Mesenchymal stem cell (in vitro differentiated cells and primary cell): ENCODE measurements around the gene MBNL3.
"Not testable (repeated sequence)": the region's sequence is repeated elsewhere in the genome, so short reads cannot be mapped to it uniquely, and the experiment has no call there.

Source experiments
- DNase-seq: peaks from one replicate; pipeline ENCODE4 v3.0.0-alpha.2; 2013
- H2AFZ ChIP-seq: one replicate; pipeline ENCODE4 v1.6.1; 2013; ENCODE audit warnings: low read depth, mild to moderate bottlenecking, control low read depth, inconsistent platforms, low read length, moderate library complexity
- H2AK5ac ChIP-seq: 2 replicates; pipeline ENCODE4 v1.6.1; 2013; ENCODE audit warnings: low read length, moderate library complexity, mild to moderate bottlenecking, inconsistent platforms; ENCODE audit not compliant: severe bottlenecking
- H2BK120ac ChIP-seq: one replicate; pipeline ENCODE4 v1.6.1; 2013; ENCODE audit warnings: low read depth, mild to moderate bottlenecking, inconsistent platforms, low read length, moderate library complexity
- H2BK12ac ChIP-seq, 2 experiments: one replicate each; pipeline ENCODE4 v1.6.1; 2013; ENCODE audit warnings: inconsistent platforms in 2 of 2, low read length in 2 of 2, mild to moderate bottlenecking in 2 of 2, moderate library complexity in 2 of 2, control low read depth in 1 of 2
- H2BK15ac ChIP-seq: one replicate; pipeline ENCODE4 v1.6.1; 2013; ENCODE audit warnings: mild to moderate bottlenecking, low read depth, inconsistent platforms; ENCODE audit not compliant: poor library complexity, severe bottlenecking
- H2BK5ac ChIP-seq: 2 replicates; pipeline ENCODE4 v1.6.1; 2013; ENCODE audit warnings: low read depth, mild to moderate bottlenecking, low read length, control low read depth, inconsistent platforms; ENCODE audit not compliant: poor library complexity, severe bottlenecking
- H3K14ac ChIP-seq, 2 experiments: one replicate each; pipeline ENCODE4 v1.6.1; 2013; ENCODE audit warnings: inconsistent platforms in 2 of 2, low read length in 2 of 2, control low read depth in 1 of 2, mild to moderate bottlenecking in 1 of 2, moderate library complexity in 1 of 2
- H3K18ac ChIP-seq, 2 experiments: one replicate each; pipeline ENCODE4 v1.6.1; 2013; ENCODE audit warnings: inconsistent platforms in 2 of 2, low read length in 2 of 2, control low read depth in 1 of 2, low read depth in 1 of 2, mild to moderate bottlenecking in 1 of 2
- H3K23ac ChIP-seq, 2 experiments: one replicate each; pipeline ENCODE4 v1.6.1; 2013; ENCODE audit warnings: inconsistent platforms in 2 of 2, low read length in 2 of 2, mild to moderate bottlenecking in 2 of 2, moderate library complexity in 2 of 2, control low read depth in 1 of 2
- H3K27ac ChIP-seq: 2 replicates; pipeline ENCODE4 v1.5.1; 2013; ENCODE audit warnings: mild to moderate bottlenecking, moderate library complexity, low read length, control low read depth, inconsistent platforms; ENCODE audit not compliant: poor library complexity, severe bottlenecking
- H3K27me3 ChIP-seq, 2 experiments: 2 replicates each; pipeline versions ENCODE4 v1.6.1 to v1.7.0; 2013; ENCODE audit warnings: low read length in 2 of 2, mild to moderate bottlenecking in 2 of 2, moderate library complexity in 2 of 2, control low read depth in 1 of 2, inconsistent platforms in 1 of 2; ENCODE audit not compliant: control insufficient read depth in 1 of 2, insufficient read depth in 1 of 2
- H3K36me3 ChIP-seq, 2 experiments: 2 replicates each; pipeline versions ENCODE4 v1.6.1 to v1.7.0; 2013; ENCODE audit warnings: low read length in 2 of 2, control low read depth in 1 of 2, inconsistent platforms in 1 of 2, low read depth in 1 of 2, mild to moderate bottlenecking in 1 of 2; ENCODE audit not compliant: insufficient read depth in 2 of 2, control insufficient read depth in 1 of 2
- H3K4ac ChIP-seq, 2 experiments: one replicate each; pipeline ENCODE4 v1.6.1; 2013; ENCODE audit warnings: inconsistent platforms in 2 of 2, low read length in 2 of 2, mild to moderate bottlenecking in 2 of 2, moderate library complexity in 2 of 2, control low read depth in 1 of 2, low read depth in 1 of 2
- H3K4me1 ChIP-seq: 2 replicates; pipeline ENCODE4 v1.6.1; 2013; ENCODE audit warnings: low read depth, low read length, control low read depth; ENCODE audit not compliant: control insufficient read depth, insufficient read depth
- H3K4me2 ChIP-seq: 2 replicates; pipeline ENCODE4 v1.6.1; 2013; ENCODE audit warnings: low read length, mild to moderate bottlenecking, inconsistent platforms; ENCODE audit not compliant: poor library complexity, severe bottlenecking
- H3K4me3 ChIP-seq, 2 experiments: 2 replicates each; pipeline versions ENCODE4 v1.5.1 to v1.7.0; 2013; ENCODE audit warnings: low read length in 2 of 2, mild to moderate bottlenecking in 2 of 2, control low read depth in 1 of 2, low read depth in 1 of 2; ENCODE audit not compliant: insufficient read depth in 1 of 2
- H3K79me1 ChIP-seq: replicated peaks from 2 replicates; pipeline ENCODE4 v1.6.1; 2013; ENCODE audit warnings: mild to moderate bottlenecking, control low read depth, low read length, inconsistent platforms; ENCODE audit not compliant: poor library complexity, severe bottlenecking
- H3K9ac ChIP-seq: 2 replicates; pipeline ENCODE4 v1.7.0; 2013; ENCODE audit warnings: mild to moderate bottlenecking, low read length, moderate library complexity
- H3K9me3 ChIP-seq: 2 replicates; pipeline ENCODE4 v1.7.0; 2013; ENCODE audit warnings: mild to moderate bottlenecking, low read length; ENCODE audit not compliant: control insufficient read depth
- H4K8ac ChIP-seq: one replicate; pipeline ENCODE4 v1.6.1; 2013; ENCODE audit warnings: inconsistent platforms, mild to moderate bottlenecking, low read length, moderate library complexity
- H4K91ac ChIP-seq: one replicate; pipeline ENCODE4 v1.6.1; 2013; ENCODE audit warnings: mild to moderate bottlenecking, low read length, inconsistent platforms
- WGBS: methylation state at CpG from one replicate; pipeline ENCODE4 v1.1.7; 2013; ENCODE audit warnings: mixed read lengths; 5-methylcytosine and 5-hydroxymethylcytosine counted together

Gene MBNL3

GRCh38 chrX:132445909-132446308 lies 42.9 kb downstream of the MBNL3 start:
- H2BK120ac ChIP-seq, H3K4ac ChIP-seq, H3K9me3 ChIP-seq, H3K23ac ChIP-seq, H2BK5ac ChIP-seq, H3K27ac ChIP-seq, H3K4me3 ChIP-seq, H2BK12ac ChIP-seq, H3K36me3 ChIP-seq, H2AFZ ChIP-seq, H3K9ac ChIP-seq, H4K8ac ChIP-seq, H3K4me2 ChIP-seq, DNase-seq, H2AK5ac ChIP-seq, H3K27me3 ChIP-seq, H3K14ac ChIP-seq, H3K79me1 ChIP-seq, H2BK15ac ChIP-seq, H3K18ac ChIP-seq, H3K4me1 ChIP-seq, H4K91ac ChIP-seq: not testable (repeated sequence)
- no CpG with 5 or more reads among the region's 3 CpGs for WGBS

DNA sequence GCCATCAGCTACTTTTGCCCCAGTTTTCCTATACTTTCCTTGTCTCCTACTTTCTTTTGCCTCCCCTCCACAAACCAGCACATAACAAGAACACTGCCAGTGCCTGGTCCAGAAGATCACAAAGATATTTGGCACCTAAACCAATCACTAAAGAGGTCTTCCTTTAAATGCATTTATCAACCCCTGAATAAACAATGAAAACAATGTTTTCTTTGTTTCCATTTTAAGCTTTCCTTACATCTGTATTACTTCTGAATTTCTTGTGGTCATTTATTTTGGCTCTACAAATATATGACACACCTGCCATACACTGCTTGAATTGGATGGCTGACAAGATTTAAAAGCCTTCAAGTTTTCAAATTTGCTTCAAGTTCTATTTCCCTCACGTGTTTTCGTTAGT lies 43.9 kb downstream of the MBNL3 start:
- Histone ChIP-seq H3K9ac (no peak overlapping the region), H3K9me3 (no peaks in the 10 kb centered on the region), H3K4ac (no peak overlapping the region), H2AFZ (no peak overlapping the region), H3K4me2 (no peak overlapping the region), H3K4me3 (no peak overlapping the region), H3K23ac (no peak overlapping the region), H4K91ac (no peak overlapping the region), H2BK15ac (no peak overlapping the region), H3K27me3 (no peaks in the 10 kb centered on the region), H3K27ac (no peak overlapping the region), H2BK12ac (no peak overlapping the region), H2BK120ac (no peak overlapping the region), H3K18ac (no peak overlapping the region), H3K14ac (no peak overlapping the region), H4K8ac (no peak overlapping the region), H3K79me1 (no peaks in the 10 kb centered on the region), H3K4me1 (no peaks in the 10 kb centered on the region), H2BK5ac (no peak overlapping the region), H3K36me3 (no peaks in the 10 kb centered on the region), H2AK5ac (no peak overlapping the region)
- no peak for DNase-seq
- 96% methylated on average over 2 of the region's 2 CpGs for WGBS

DNA sequence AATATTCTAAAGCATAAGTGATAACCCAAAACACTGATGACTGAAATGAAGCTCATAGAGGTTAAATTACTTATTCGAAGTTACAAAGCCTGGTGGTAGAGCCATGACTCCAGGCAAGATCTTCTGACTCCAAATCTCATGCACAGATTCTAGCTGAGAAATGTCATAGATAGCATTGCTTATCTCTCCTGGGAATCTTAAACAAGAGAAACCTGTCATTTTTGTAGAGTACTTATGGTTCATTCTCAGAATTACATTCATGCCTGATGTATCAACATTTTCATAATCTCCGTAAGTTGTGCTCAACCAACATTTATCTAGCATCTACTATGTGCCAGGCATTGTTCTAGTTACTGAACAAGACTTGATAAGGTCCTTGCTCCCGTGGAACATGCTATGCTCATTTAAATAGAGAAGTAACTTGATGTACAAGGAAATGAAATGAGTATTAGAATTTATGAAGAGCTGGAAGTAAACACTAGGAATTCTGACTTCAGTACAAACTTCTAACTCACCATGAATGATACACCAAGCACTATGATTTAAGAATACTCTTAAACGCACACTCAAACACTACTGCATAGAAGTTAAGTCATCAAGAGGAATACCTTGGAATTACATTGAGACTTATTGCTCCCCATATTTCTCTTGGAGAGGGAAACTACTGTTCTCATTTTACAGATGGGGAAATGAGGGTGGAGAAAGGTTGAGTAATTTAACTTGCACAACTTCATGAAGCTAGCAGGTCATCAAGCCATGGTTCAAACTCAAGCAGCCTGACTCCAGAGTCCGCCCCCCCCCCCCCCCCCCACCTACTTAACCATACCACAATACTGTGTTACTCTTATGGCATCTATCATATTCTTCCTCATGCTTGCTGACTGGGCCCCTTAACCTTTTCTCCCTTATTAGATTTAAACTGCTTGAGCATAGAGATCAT lies 45.4 kb downstream of the MBNL3 start:
- Histone ChIP-seq H4K8ac (no peak overlapping the region), H3K9ac (peak overlapping the region; percentile 6), H3K36me3 (no peaks in the 10 kb centered on the region), H2BK12ac (no peak overlapping the region), H3K27ac (no peak overlapping the region), H3K4me2 (no peak overlapping the region), H3K14ac (no peak overlapping the region), H3K27me3 (no peaks in the 10 kb centered on the region), H3K9me3 (no peaks in the 10 kb centered on the region), H3K4me3 (no peak overlapping the region), H2BK120ac (no peak overlapping the region), H2AK5ac (no peak overlapping the region), H2BK5ac (no peak overlapping the region), H3K4me1 (no peaks in the 10 kb centered on the region), H2BK15ac (no peak overlapping the region), H3K4ac (no peak overlapping the region), H4K91ac (no peak overlapping the region), H3K18ac (no peak overlapping the region), H3K79me1 (no peaks in the 10 kb centered on the region), H2AFZ (no peak overlapping the region), H3K23ac (no peak overlapping the region)
- DNase-seq, result no peak
- WGBS, result 80% methylated on average over 1 of the region's 5 CpGs

DNA sequence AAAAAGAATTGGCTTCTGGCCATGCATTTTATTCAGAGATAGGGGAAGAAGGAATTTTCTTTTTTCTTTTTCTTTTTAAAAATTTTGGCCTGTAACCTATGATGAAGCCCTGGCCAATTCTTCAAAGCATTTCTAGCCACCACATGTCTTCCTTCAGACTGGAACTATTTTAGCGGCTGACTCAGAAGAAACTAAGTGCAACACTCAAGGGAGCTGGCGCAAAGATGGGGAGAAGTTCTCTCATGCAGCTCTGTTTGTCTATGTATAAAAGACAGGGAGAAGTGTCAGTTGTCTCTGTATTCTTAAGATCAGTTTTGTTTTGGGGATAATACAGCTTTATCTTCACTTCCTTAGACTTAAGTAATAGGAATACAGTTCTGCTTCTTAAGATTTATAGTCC lies 46.1 kb downstream of the MBNL3 start:
- Histone ChIP-seq H2AFZ (no peak overlapping the region), H3K23ac (no peak overlapping the region), H3K79me1 (no peaks in the 10 kb centered on the region), H2BK120ac (no peak overlapping the region), H3K27ac (no peak overlapping the region), H3K36me3 (no peaks in the 10 kb centered on the region), H3K9ac (peak overlapping the region; percentile 6), H4K91ac (no peak overlapping the region), H4K8ac (no peak overlapping the region), H2AK5ac (no peak overlapping the region), H3K27me3 (no peaks in the 10 kb centered on the region), H2BK12ac (no peak overlapping the region), H3K14ac (no peak overlapping the region), H3K9me3 (no peaks in the 10 kb centered on the region), H2BK15ac (no peak overlapping the region), H3K18ac (no peak overlapping the region), H3K4me1 (no peaks in the 10 kb centered on the region), H3K4ac (no peak overlapping the region), H2BK5ac (no peak overlapping the region), H3K4me2 (no peak overlapping the region), H3K4me3 (no peak overlapping the region)
- peak; percentile 25 for DNase-seq
- WGBS, result 40% methylated on average over 1 of the region's 2 CpGs
